ENCODE results near the gene TSHZ2.

Gene TSHZ2

DNA sequence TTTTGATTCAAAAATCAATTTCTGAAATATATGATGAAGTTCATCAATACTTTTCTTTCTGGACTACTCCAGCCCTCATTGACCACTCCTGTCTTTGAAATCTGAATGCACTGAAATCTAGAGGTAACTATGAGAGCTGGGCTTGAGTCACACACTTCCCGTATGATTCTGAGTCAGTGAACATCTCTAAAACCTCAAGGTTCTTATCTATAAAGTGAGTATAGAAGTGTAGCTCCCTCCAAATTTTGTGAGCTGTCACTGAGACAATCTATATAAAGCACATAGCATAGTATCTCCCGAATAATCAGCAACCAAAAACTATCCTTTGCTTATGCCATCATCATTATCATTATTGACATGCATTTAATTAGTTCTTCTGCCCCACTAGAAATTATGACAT is 182.4 kb downstream of the TSHZ2 start:
- Histone ChIP-seq H3K4me1 (ENCODE audit: insufficient read depth, low read length) (peaks cover 3% of the 10 kb centered on the region), H3K36me3 (ENCODE audit: insufficient read depth, low read length) (no peaks in the 10 kb centered on the region), H3K9me3 (ENCODE audit: control insufficient read depth, insufficient read depth, low read length) (no peaks in the 10 kb centered on the region), H3K9ac (ENCODE audit: low read depth, low read length) (no peak overlapping the region)

GRCh38 chr20:53157443-53158408 is 185.6 kb downstream of the TSHZ2 start:
- Histone ChIP-seq H3K9me3 (ENCODE audit: control insufficient read depth, insufficient read depth, low read length) (no peaks in the 10 kb centered on the region), H3K4me1 (ENCODE audit: insufficient read depth, low read length) (peaks cover 3% of the 10 kb centered on the region; the same call in 1 of the 2 replicates), H3K36me3 (ENCODE audit: insufficient read depth, low read length) (no peaks in the 10 kb centered on the region), H3K9ac (ENCODE audit: low read depth, low read length) (no peak overlapping the region)

DNA sequence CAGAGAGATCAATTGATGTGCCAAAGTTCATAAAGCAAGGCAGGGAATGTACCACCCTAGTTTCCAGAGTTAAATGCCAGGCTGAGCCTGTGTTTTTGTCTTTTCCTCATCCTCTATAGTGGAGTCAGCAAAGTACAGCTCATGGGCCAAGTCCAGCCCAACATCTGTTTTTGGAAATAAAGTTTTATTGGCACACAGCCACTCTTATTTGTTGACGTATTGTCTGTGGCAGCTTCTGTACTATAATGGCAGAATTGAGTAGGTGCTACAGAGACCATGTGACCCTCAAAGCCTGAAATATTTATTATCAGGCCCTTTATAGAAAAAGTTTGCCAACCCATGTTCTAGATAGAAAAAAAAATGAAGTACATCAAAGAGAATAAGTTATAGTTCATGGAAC is 187.0 kb downstream of the TSHZ2 start:
- peaks cover 6% of the 10 kb centered on the region; the same call in 1 of the 2 replicates for H3K4me1 ChIP-seq (ENCODE audit: insufficient read depth, low read length)
- H3K9me3 ChIP-seq (ENCODE audit: control insufficient read depth, insufficient read depth, low read length) = no peaks in the 10 kb centered on the region
- H3K9ac ChIP-seq (ENCODE audit: low read depth, low read length) = no peak overlapping the region
- H3K36me3 ChIP-seq (ENCODE audit: insufficient read depth, low read length) = no peaks in the 10 kb centered on the region

GRCh38 chr20:53161073-53161472 is 188.9 kb downstream of the TSHZ2 start:
- Histone ChIP-seq H3K36me3 (ENCODE audit: insufficient read depth, low read length) (no peaks in the 10 kb centered on the region), H3K4me1 (ENCODE audit: insufficient read depth, low read length) (peaks cover 6% of the 10 kb centered on the region; the same call in 1 of the 2 replicates), H3K9me3 (ENCODE audit: control insufficient read depth, insufficient read depth, low read length) (no peaks in the 10 kb centered on the region), H3K9ac (ENCODE audit: low read depth, low read length) (no peak overlapping the region)

DNA sequence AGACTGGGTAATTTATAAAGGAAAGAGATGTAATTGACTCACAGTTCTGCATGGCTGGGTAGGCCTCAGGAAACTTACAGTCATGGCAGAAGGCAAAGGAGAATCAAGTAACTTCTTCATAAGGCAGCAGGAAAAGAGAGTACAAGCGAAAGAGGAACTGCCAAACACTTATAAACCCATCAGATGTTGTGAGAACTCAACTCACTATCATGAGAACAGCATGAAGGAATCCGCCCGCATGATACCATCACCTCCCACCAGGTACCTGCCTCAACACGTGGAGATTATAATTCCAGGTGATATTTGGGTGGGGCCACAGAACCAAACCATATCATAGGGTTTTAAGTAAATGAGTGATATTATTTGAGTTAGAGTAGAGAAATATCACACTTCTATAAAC is 189.3 kb downstream of the TSHZ2 start:
- no peaks in the 10 kb centered on the region for H3K9me3 ChIP-seq (ENCODE audit: control insufficient read depth, insufficient read depth, low read length)
- H3K4me1 ChIP-seq (ENCODE audit: insufficient read depth, low read length) = peaks cover 6% of the 10 kb centered on the region; the same call in 1 of the 2 replicates
- H3K9ac ChIP-seq (ENCODE audit: low read depth, low read length) = no peak overlapping the region
- no peaks in the 10 kb centered on the region for H3K36me3 ChIP-seq (ENCODE audit: insufficient read depth, low read length)

DNA sequence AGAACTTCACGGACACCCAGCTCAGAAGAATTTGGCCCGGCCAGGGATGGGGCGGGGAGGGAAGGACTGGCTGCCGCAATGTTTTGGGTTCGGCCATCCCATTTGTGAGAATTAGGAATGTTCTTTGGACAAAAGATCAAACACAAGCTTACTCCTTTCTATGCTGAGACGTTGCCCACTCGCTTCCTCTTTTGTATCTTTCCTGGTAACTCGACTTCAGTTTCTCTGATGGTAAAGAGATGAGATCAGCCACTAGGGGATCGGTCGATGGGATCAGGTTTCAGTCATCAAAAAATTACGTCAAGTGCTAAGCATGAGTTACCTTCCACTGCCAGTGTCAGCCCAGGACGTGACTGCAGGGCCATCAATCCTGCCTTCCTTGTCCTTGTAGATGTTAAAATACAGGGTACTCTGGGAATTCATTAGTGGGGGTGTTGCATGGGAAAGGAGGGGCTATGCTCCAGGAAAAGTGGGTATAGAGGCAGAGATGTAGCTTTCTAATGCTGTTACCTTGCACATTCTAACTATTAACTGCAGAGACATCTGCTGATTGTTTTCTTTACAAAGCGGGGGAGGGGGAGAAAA is 190.2 kb downstream of the TSHZ2 start:
- H3K4me1 ChIP-seq (ENCODE audit: insufficient read depth, low read length) = peaks cover 6% of the 10 kb centered on the region; the same call in 1 of the 2 replicates
- no peaks in the 10 kb centered on the region for H3K9me3 ChIP-seq (ENCODE audit: control insufficient read depth, insufficient read depth, low read length)
- peak overlapping the region; percentile 7; the same call in 1 of the 2 replicates for H3K9ac ChIP-seq (ENCODE audit: low read depth, low read length)
- no peaks in the 10 kb centered on the region for H3K36me3 ChIP-seq (ENCODE audit: insufficient read depth, low read length)

GRCh38 chr20:53163486-53163885 is 191.3 kb downstream of the TSHZ2 start:
- Histone ChIP-seq H3K9ac (ENCODE audit: low read depth, low read length) (no peak overlapping the region), H3K4me1 (ENCODE audit: insufficient read depth, low read length) (peaks cover 6% of the 10 kb centered on the region; the same call in 1 of the 2 replicates), H3K36me3 (ENCODE audit: insufficient read depth, low read length) (no peaks in the 10 kb centered on the region), H3K9me3 (ENCODE audit: control insufficient read depth, insufficient read depth, low read length) (no peaks in the 10 kb centered on the region)

- H3K36me3 ChIP-seq (ENCODE audit: insufficient read depth, low read length) = no peaks in the 10 kb centered on the region
- H3K9me3 ChIP-seq (ENCODE audit: control insufficient read depth, insufficient read depth, low read length) = no peaks in the 10 kb centered on the region
- H3K4me1 ChIP-seq (ENCODE audit: insufficient read depth, low read length) = peaks cover 6% of the 10 kb centered on the region; the same call in 1 of the 2 replicates
- no peak overlapping the region for H3K9ac ChIP-seq (ENCODE audit: low read depth, low read length)
Measured at GRCh38 chr20:53164072-53164471, 191.9 kb downstream of the TSHZ2 start.

DNA sequence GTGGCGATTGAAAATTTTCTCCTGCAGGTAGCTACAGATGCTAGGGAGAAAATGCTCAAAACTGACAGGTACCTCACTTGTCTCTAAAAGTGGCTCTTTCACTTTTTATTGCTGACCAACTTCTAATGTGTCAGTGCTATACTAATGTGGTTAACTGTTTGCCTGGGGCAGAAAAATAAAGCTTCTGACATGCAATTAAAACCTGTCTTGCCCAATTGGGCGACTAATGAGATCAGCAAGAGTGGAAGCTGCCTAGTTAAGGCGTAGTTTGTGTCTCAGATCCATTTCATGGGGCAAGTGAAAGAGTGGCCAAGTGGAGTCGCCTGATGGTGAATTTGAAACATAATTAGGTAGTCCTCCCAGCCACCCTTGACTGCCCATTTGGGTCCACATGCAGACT is 193.3 kb downstream of the TSHZ2 start:
- Histone ChIP-seq H3K4me1 (ENCODE audit: insufficient read depth, low read length) (peaks cover 6% of the 10 kb centered on the region; the same call in 1 of the 2 replicates), H3K9ac (ENCODE audit: low read depth, low read length) (no peak overlapping the region), H3K36me3 (ENCODE audit: insufficient read depth, low read length) (no peaks in the 10 kb centered on the region), H3K9me3 (ENCODE audit: control insufficient read depth, insufficient read depth, low read length) (no peaks in the 10 kb centered on the region)

DNA sequence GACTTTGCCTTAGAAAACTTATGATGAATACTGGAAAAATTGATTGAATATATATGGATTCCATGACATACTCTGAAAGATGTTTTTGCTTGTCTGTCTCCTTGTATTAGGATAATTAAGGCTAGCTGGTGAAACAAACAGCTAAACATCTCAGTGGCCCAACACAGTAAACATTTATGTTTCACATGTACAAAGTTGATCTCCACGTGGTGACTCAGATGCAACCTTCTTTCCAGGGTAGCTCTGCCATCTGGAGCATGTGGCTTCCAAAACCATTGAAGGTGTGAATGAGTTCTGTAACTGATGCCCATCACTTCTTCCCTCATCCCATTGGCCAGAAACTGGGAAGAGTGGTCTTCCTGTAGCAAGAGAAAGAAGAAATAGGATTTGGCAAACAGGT is 196.3 kb downstream of the TSHZ2 start:
- Histone ChIP-seq H3K9me3 (ENCODE audit: control insufficient read depth, insufficient read depth, low read length) (no peaks in the 10 kb centered on the region), H3K36me3 (ENCODE audit: insufficient read depth, low read length) (no peaks in the 10 kb centered on the region), H3K4me1 (ENCODE audit: insufficient read depth, low read length) (no peaks in the 10 kb centered on the region), H3K9ac (ENCODE audit: low read depth, low read length) (no peak overlapping the region)

DNA sequence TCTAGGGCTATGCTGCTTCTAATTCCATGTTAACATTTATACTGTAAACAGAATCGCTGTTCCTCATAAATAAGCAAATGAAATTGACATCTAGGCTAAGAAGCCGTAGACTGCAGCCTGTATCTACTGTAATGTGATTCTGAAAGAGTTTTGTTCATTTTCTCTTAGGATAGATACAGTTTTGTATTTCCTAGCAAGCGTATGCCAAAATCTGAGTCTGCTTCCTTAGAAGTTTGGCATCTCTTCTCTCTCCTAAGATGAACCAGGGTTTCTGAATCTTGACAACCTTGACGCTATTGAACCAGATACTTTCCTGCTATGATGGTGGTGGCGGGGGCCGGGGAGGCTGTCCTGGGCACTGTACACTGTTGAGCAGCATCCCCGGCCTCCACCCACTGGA is 198.0 kb downstream of the TSHZ2 start:
- Histone ChIP-seq H3K4me1 (ENCODE audit: insufficient read depth, low read length) (no peaks in the 10 kb centered on the region), H3K9ac (ENCODE audit: low read depth, low read length) (no peak overlapping the region), H3K9me3 (ENCODE audit: control insufficient read depth, insufficient read depth, low read length) (no peaks in the 10 kb centered on the region), H3K36me3 (ENCODE audit: insufficient read depth, low read length) (no peaks in the 10 kb centered on the region)

GRCh38 chr20:53171065-53171464 is 198.9 kb downstream of the TSHZ2 start:
- Histone ChIP-seq H3K4me1 (ENCODE audit: insufficient read depth, low read length) (no peaks in the 10 kb centered on the region), H3K9me3 (ENCODE audit: control insufficient read depth, insufficient read depth, low read length) (no peaks in the 10 kb centered on the region), H3K36me3 (ENCODE audit: insufficient read depth, low read length) (no peaks in the 10 kb centered on the region), H3K9ac (ENCODE audit: low read depth, low read length) (no peak overlapping the region)

DNA sequence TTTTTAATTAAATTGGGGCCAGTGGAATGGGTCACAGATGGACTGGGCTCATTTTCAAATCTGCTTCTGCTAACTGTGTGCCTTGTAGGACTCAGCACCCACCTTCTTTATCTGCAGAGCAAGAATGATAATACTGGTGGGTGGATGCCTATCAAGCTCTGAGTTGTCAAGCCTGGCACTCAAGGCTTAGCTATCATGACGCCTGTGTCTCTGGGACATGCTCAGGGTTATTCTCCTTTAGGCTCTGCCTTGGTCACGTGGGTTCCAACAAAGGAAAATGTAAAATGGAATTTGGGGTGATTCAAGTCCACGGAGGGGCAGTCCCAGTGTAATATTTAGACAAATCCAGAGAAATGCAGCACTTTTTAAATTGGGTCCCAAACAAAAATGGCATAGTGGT is 202.3 kb downstream of the TSHZ2 start:
- Histone ChIP-seq H3K36me3 (ENCODE audit: insufficient read depth, low read length) (no peaks in the 10 kb centered on the region), H3K4me1 (ENCODE audit: insufficient read depth, low read length) (no peaks in the 10 kb centered on the region), H3K9me3 (ENCODE audit: control insufficient read depth, insufficient read depth, low read length) (no peaks in the 10 kb centered on the region), H3K9ac (ENCODE audit: low read depth, low read length) (no peak overlapping the region)

DNA sequence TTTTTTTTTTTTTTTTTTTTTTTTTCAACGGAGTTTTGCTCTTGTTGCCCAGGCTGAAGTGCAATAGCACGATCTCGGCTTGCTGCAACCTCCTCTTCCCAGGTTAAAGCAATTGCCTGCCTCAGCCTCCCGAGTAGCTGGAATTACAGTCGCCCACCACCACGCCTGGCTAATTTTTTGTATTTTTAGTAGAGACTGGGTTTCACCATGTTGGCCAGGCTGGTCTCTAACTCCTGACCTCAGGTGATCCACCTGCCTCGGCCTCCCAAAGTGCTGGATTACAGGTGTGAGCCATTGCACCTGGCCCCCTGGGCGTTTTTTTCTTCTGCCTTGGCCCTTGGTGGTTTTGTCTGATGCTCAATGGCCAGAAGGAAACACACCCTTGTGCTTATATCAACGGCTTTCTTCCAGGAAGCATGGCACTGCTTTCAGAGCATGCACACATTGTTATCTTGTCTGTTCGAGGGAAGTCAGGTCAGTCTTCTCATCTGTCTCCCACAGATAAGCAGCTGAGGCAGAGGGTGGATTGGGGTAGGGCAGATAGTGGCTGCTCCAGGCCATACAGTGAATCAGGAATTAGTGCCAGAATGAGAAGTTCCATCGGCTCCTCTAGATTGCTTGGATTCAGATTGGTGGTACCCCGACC is 203.1 kb downstream of the TSHZ2 start:
- no peak overlapping the region for H3K9ac ChIP-seq (ENCODE audit: low read depth, low read length)
- no peaks in the 10 kb centered on the region for H3K4me1 ChIP-seq (ENCODE audit: insufficient read depth, low read length)
- no peaks in the 10 kb centered on the region for H3K9me3 ChIP-seq (ENCODE audit: control insufficient read depth, insufficient read depth, low read length)
- H3K36me3 ChIP-seq (ENCODE audit: insufficient read depth, low read length) = no peaks in the 10 kb centered on the region

Measured in ES-I3 (cell line).